Measurements from ENCODE around the gene FGFRL1. TPM values are rescaled to one million over a fixed set of nuclear protein-coding genes. Genes with fewer than 3 reads are reported as not detected.

The FGFRL1 gene
- total RNA-seq, 5 donors from 2014 or later (not counting 1 experiment from before 2014, with no cell fraction given) = 14.9 to 25.2 (median 23.7) TPM

DNA sequence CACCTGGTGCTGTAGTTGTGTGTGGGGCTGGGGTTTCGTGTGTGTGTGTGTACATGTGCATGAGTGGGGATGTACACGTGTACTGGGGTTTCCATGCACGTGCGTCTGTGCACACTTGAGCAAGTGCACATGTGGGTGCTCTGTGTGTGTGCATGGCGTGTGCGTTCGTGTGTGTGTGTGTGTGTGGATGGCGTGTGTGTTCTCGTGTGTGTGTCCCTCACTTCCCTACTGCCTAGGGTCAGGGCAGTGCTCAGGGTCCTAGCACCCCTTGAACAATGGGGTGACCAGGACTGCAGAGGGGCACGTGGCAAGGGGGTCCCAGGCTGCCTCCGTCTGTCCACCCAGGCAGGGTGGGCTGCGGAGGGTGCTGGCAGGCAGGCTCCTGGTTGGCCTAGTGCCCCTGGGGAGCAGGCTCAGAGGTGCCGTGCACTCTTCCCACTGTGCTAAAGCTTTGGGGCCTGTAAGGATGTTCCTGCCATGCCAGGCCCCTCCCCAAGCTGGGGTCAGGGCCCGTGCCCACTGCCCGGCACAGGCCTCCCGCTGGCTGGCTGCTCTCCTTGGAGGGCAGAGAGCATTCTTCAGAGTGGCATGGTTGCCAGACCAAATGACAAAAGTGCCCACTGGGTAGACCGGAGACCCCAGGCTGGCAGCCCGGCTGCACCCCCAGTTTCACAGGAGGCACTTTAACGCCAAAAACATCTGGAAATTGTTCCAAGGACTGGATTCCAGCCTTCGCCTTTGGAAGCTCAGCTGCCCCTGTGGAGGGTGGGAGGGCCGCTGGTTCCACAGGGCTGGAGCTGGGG lies 29.1 kb downstream of the FGFRL1 start:
- no peak overlapping the region for H3K27ac Mint-ChIP-seq
- CTCF ChIA-PET = no interaction called here
- no peaks in the 10 kb centered on the region for H3K9me3 Mint-ChIP-seq
- peaks cover 0 to 37% of the 10 kb centered on the region in 2 experiments for H3K27me3 ChIP-seq (replicated peaks in 1 of 2; ENCODE audit: control insufficient read depth in 2 of 2, extremely low read depth in 1 of 2, insufficient read depth in 2 of 2, low read length in 1 of 2)
- no peak overlapping the region for H3K4me3 Mint-ChIP-seq
- H3K9me3 ChIP-seq = no peaks in the 10 kb centered on the region
- peaks cover 0 to 3% (median 0%) of the 10 kb centered on the region in 3 donors for H3K4me1 Mint-ChIP-seq
- DNase-seq = no peak
- WGBS (ENCODE audit: insufficient coverage) = 86% methylated on average over 19 of the region's 21 CpGs
- no peaks in the 10 kb centered on the region for H3K36me3 ChIP-seq (ENCODE audit: control insufficient read depth in 2 of 2, extremely low read depth in 1 of 2, insufficient read depth in 1 of 2, low read length in 1 of 2)
- H3K27me3 Mint-ChIP-seq = peaks cover 13 to 14% of the 10 kb centered on the region in 2 donors
- no peak overlapping the region for H3K4me3 ChIP-seq (ENCODE audit: control insufficient read depth in 1 of 2, extremely low read depth in 1 of 2, low read length in 1 of 2)
- H3K4me1 ChIP-seq (ENCODE audit: control insufficient read depth in 1 of 2, extremely low read depth in 1 of 2, insufficient read depth in 2 of 2, low read length in 2 of 2) = peaks cover 0 to 2% of the 10 kb centered on the region in 2 experiments
- H3K36me3 Mint-ChIP-seq = no peaks in the 10 kb centered on the region
- ATAC-seq (replicated peaks in 1 of 4) = no peak
- H3K27ac ChIP-seq (ENCODE audit: low read length) = no peak overlapping the region
- POLR2A ChIA-PET = no interaction called here

DNA sequence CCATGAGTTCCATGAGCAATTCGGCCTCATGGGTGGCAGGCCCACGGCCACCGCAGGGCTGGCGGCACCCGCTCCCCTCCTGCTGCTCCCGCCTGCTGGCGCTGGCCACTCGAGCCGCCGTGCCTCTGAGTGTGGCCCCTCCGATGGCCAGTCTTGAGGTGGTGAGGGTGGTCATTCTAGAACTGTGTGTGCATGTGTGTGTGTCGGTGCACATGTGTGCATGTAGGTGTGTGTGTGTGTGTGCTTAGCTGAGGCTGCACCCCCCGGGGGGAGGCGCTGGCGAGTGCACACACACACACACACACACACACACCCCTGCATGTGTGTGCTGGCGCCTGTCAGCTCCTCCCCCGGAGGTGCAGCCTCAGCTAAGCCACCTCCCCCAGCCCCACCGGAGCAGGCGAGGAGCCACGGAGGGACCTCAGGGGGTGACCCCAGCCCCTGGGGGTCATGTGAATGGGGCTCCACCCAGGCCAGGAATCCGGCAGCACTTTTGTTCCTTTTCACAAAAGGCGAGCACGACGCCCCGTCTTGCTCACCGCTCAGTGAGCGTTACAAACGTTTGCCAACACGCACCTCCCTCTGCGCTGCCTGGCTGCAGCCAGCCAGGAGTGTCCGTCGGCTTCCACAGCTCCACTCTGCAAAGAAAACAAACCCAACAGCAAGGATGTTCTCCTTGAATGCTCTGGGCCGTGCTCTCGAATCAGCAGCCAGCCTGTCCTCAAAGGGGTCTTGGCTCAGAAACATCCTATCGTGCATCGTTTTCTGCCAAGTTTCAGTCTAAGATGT lies 29.9 kb downstream of the FGFRL1 start:
- peaks cover 0 to 34% of the 10 kb centered on the region in 2 experiments for H3K27me3 ChIP-seq (replicated peaks in 1 of 2; ENCODE audit: control insufficient read depth in 2 of 2, extremely low read depth in 1 of 2, insufficient read depth in 2 of 2, low read length in 1 of 2)
- Mint-ChIP-seq H3K27ac (no peak overlapping the region), H3K4me1 (peaks cover 0 to 3% (median 0%) of the 10 kb centered on the region in 3 donors), H3K4me3 (peak overlapping the region in 1 of 3 donors; percentile 30), H3K36me3 (no peaks in the 10 kb centered on the region), H3K27me3 (peaks cover 13 to 15% of the 10 kb centered on the region in 2 donors), H3K9me3 (no peaks in the 10 kb centered on the region)
- ATAC-seq (replicated peaks in 1 of 4) = no peak
- 79% methylated on average over 28 of the region's 36 CpGs for WGBS (ENCODE audit: insufficient coverage)
- no peak overlapping the region for H3K4me3 ChIP-seq (ENCODE audit: control insufficient read depth in 1 of 2, extremely low read depth in 1 of 2, low read length in 1 of 2)
- H3K4me1 ChIP-seq (ENCODE audit: control insufficient read depth in 1 of 2, extremely low read depth in 1 of 2, insufficient read depth in 2 of 2, low read length in 2 of 2) = peaks cover 0 to 2% of the 10 kb centered on the region in 2 experiments
- POLR2A ChIA-PET = no interaction called here
- no peaks in the 10 kb centered on the region for H3K9me3 ChIP-seq
- CTCF ChIA-PET = no interaction called here
- H3K27ac ChIP-seq (ENCODE audit: low read length) = no peak overlapping the region
- H3K36me3 ChIP-seq (ENCODE audit: control insufficient read depth in 2 of 2, extremely low read depth in 1 of 2, insufficient read depth in 1 of 2, low read length in 1 of 2) = no peaks in the 10 kb centered on the region
- DNase-seq = no peak

DNA sequence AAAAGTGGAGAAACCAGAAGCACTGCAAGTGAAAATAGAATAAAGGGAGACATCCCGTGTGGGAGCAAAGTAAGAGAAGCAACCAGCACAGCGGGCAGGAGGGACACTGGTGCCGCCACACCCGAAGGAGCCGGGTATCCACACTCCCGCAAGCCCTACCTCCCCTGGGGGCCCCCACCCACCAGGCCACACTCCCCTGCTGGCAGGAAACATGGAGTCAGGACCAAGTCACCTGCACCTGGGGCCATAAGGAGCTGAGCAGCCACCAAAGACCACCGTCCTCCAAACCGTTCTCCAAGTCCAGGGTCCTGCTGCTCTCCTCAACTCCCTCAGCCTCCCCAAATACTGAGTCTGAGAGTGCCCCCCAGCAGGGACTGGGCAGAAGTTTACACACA lies 30.5 kb downstream of the FGFRL1 start:
- Histone ChIP-seq H3K4me3 (ENCODE audit: control insufficient read depth in 1 of 2, extremely low read depth in 1 of 2, low read length in 1 of 2) (no peak overlapping the region), H3K9me3 (no peaks in the 10 kb centered on the region), H3K27me3 (replicated peaks in 1 of 2; ENCODE audit: control insufficient read depth in 2 of 2, extremely low read depth in 1 of 2, insufficient read depth in 2 of 2, low read length in 1 of 2) (peaks cover 0 to 40% of the 10 kb centered on the region in 2 experiments), H3K4me1 (ENCODE audit: control insufficient read depth in 1 of 2, extremely low read depth in 1 of 2, insufficient read depth in 2 of 2, low read length in 2 of 2) (peaks cover 0 to 2% of the 10 kb centered on the region in 2 experiments), H3K27ac (ENCODE audit: low read length) (no peak overlapping the region), H3K36me3 (ENCODE audit: control insufficient read depth in 2 of 2, extremely low read depth in 1 of 2, insufficient read depth in 1 of 2, low read length in 1 of 2) (no peaks in the 10 kb centered on the region)
- peaks cover 16 to 18% of the 10 kb centered on the region in 2 donors for H3K27me3 Mint-ChIP-seq
- peaks cover 0 to 5% (median 2%) of the 10 kb centered on the region in 3 donors for H3K4me1 Mint-ChIP-seq
- POLR2A ChIA-PET = no interaction called here
- no peaks in the 10 kb centered on the region for H3K9me3 Mint-ChIP-seq
- peak overlapping the region in 1 of 3 donors; percentile 30 for H3K4me3 Mint-ChIP-seq
- 100% methylated on average over 3 of the region's 8 CpGs for WGBS (ENCODE audit: insufficient coverage)
- CTCF ChIA-PET = no interaction called here
- DNase-seq (no peak), ATAC-seq (replicated peaks in 1 of 4) (no peak)
- H3K36me3 Mint-ChIP-seq = no peaks in the 10 kb centered on the region
- H3K27ac Mint-ChIP-seq = no peak overlapping the region

DNA sequence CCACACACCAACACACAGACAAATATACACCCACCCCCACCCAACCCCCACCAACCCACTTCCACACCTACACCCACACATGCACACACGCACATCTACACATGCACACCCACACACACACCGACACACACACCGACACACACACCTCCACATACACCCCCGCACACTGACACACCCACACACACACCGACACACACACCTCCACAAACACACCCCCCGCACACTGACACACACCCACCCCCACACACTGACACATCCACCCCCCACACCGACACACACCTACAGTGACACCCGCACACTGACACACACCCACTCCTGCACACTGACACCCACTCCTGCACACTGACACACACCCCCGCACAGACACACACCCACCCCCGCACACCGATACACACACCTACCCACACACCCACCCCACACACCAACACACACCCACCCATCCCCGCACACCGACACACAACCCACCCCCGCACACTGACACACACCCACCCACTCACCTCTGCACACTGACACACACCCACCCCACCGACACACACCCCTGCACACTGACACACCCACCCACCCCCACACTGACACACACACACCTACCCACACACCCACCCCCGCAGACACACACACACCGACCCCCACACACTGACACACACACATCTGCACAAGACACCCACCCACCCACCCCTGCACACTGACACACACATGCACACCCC lies 31.1 kb downstream of the FGFRL1 start:
- ATAC-seq (replicated peaks in 1 of 4) (no peak), DNase-seq (no peak)
- Histone ChIP-seq H3K27ac (ENCODE audit: low read length) (no peak overlapping the region), H3K4me1 (ENCODE audit: control insufficient read depth in 1 of 2, extremely low read depth in 1 of 2, insufficient read depth in 2 of 2, low read length in 2 of 2) (peaks cover 0 to 2% of the 10 kb centered on the region in 2 experiments), H3K27me3 (replicated peaks in 1 of 2; ENCODE audit: control insufficient read depth in 2 of 2, extremely low read depth in 1 of 2, insufficient read depth in 2 of 2, low read length in 1 of 2) (peaks cover 0 to 45% of the 10 kb centered on the region in 2 experiments), H3K4me3 (ENCODE audit: control insufficient read depth in 1 of 2, extremely low read depth in 1 of 2, low read length in 1 of 2) (no peak overlapping the region), H3K9me3 (no peaks in the 10 kb centered on the region), H3K36me3 (ENCODE audit: control insufficient read depth in 2 of 2, extremely low read depth in 1 of 2, insufficient read depth in 1 of 2, low read length in 1 of 2) (no peaks in the 10 kb centered on the region)
- Mint-ChIP-seq H3K4me3 (no peak overlapping the region), H3K4me1 (peaks cover 2 to 6% (median 3%) of the 10 kb centered on the region in 3 donors), H3K9me3 (no peaks in the 10 kb centered on the region), H3K36me3 (no peaks in the 10 kb centered on the region), H3K27ac (no peak overlapping the region), H3K27me3 (peaks cover 20% of the 10 kb centered on the region in 2 donors)
- ChIA-PET CTCF (no interaction called here), POLR2A (no interaction called here)
- WGBS (ENCODE audit: insufficient coverage) = 81% methylated on average over 10 of the region's 17 CpGs

DNA sequence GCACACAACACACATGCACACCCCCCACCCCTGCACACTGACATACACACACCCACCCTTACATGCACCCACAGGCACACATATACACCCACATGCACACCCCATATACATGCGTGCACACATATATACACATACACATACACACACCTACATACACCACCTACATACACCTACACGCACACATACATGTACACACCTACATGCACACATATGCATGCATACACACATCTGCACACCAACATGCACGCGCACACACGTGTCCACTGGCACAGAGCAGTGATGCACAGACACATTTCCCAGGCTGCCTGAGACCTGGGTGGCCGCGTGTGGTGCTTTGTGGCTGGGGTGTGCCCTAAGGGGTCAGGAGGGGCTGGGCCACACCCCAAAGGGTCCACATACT lies 31.7 kb downstream of the FGFRL1 start:
- Histone ChIP-seq H3K27me3 (replicated peaks in 1 of 2; ENCODE audit: control insufficient read depth in 2 of 2, extremely low read depth in 1 of 2, insufficient read depth in 2 of 2, low read length in 1 of 2) (peaks cover 0 to 52% of the 10 kb centered on the region in 2 experiments), H3K9me3 (no peaks in the 10 kb centered on the region), H3K36me3 (ENCODE audit: control insufficient read depth in 2 of 2, extremely low read depth in 1 of 2, insufficient read depth in 1 of 2, low read length in 1 of 2) (no peaks in the 10 kb centered on the region), H3K4me3 (ENCODE audit: control insufficient read depth in 1 of 2, extremely low read depth in 1 of 2, low read length in 1 of 2) (no peak overlapping the region), H3K27ac (ENCODE audit: low read length) (no peak overlapping the region), H3K4me1 (ENCODE audit: control insufficient read depth in 1 of 2, extremely low read depth in 1 of 2, insufficient read depth in 2 of 2, low read length in 2 of 2) (peaks cover 0 to 2% of the 10 kb centered on the region in 2 experiments)
- POLR2A ChIA-PET = no interaction called here
- 78% methylated on average over 7 of the region's 7 CpGs for WGBS (ENCODE audit: insufficient coverage)
- Mint-ChIP-seq H3K27ac (no peak overlapping the region), H3K9me3 (no peaks in the 10 kb centered on the region), H3K4me1 (peaks cover 2 to 6% (median 6%) of the 10 kb centered on the region in 3 donors), H3K27me3 (peaks cover 26% of the 10 kb centered on the region in 2 donors), H3K36me3 (no peaks in the 10 kb centered on the region), H3K4me3 (no peak overlapping the region)
- CTCF ChIA-PET = no interaction called here
- DNase-seq (no peak), ATAC-seq (replicated peaks in 1 of 4) (no peak)
